T-helper 2 cell (primary cell): ENCODE results near the gene KPTN.
A peak's percentile ranks its signal among the peaks of the same experiment; 100 is the strongest.

ENCODE experiments used
- DNase-seq, 5 experiments: peaks; one replicate each; pipeline versions ENCODE4 v3.0.0 to v3.0.0-alpha.2; 2012 to 2022

The KPTN gene

GRCh38 chr19:47464675-47465419 is 19.2 kb downstream of the KPTN start:
- DNase-seq = no peak

GRCh38 chr19:47461876-47462275 is 22.1 kb downstream of the KPTN start:
- DNase-seq = no peak

GRCh38 chr19:47459477-47459876 is 24.5 kb downstream of the KPTN start:
- DNase-seq = no peak

GRCh38 chr19:47458672-47459071 is 25.3 kb downstream of the KPTN start:
- DNase-seq = no peak

- no peak for DNase-seq
Observed at GRCh38 chr19:47456721-47457474, 27.1 kb downstream of the KPTN start.

GRCh38 chr19:47450478-47450877 is 33.5 kb downstream of the KPTN start:
- no peak for DNase-seq

- DNase-seq = no peak
Observed at GRCh38 chr19:47448360-47448727, 35.7 kb downstream of the KPTN start.

GRCh38 chr19:47447470-47448359 is 36.3 kb downstream of the KPTN start:
- DNase-seq = peak in 4 of 5 experiments; percentile 23 to 64 (median 44)

GRCh38 chr19:47446534-47447469 is 37.2 kb downstream of the KPTN start:
- no peak for DNase-seq

- peak; percentile 38 to 72 (median 59) for DNase-seq
Observed at GRCh38 chr19:47445937-47446402, 38.0 kb downstream of the KPTN start.

- DNase-seq = no peak
Observed at GRCh38 chr19:47445527-47445926, 38.5 kb downstream of the KPTN start.

GRCh38 chr19:47444388-47444821 is 39.6 kb downstream of the KPTN start:
- DNase-seq = peak in 1 of 5 experiments; percentile 30

GRCh38 chr19:47443331-47443730 is 40.7 kb downstream of the KPTN start:
- no peak for DNase-seq

GRCh38 chr19:47438793-47439220 is 45.2 kb downstream of the KPTN start:
- no peak for DNase-seq

GRCh38 chr19:47437500-47437899 is 46.5 kb downstream of the KPTN start:
- no peak for DNase-seq

- DNase-seq = peak; percentile 60 to 75 (median 72)
Observed at GRCh38 chr19:47436712-47437401, 47.2 kb downstream of the KPTN start.

GRCh38 chr19:47435883-47436417 is 48.1 kb downstream of the KPTN start:
- no peak for DNase-seq

- peak in 2 of 5 experiments; percentile 15 to 90 for DNase-seq
Observed at GRCh38 chr19:47435196-47435595, 48.8 kb downstream of the KPTN start.

- no peak for DNase-seq
Observed at GRCh38 chr19:47434088-47434487, 49.9 kb downstream of the KPTN start.

GRCh38 chr19:47433121-47433520 is 50.9 kb downstream of the KPTN start:
- DNase-seq = no peak

GRCh38 chr19:47432499-47432898 is 51.5 kb downstream of the KPTN start:
- DNase-seq = no peak
